Measurements from ENCODE around the gene CCDC107.

Gene CCDC107

GRCh38 chr9:35679091-35679490 lies 21.0 kb downstream of the CCDC107 start:
- H3K9ac ChIP-seq (ENCODE audit: low read length), result no peak overlapping the region
- no peaks in the 10 kb centered on the region for H3K9me3 ChIP-seq (ENCODE audit: insufficient read depth, low read length)
- H3K79me2 ChIP-seq (ENCODE audit: low read length), result no peaks in the 10 kb centered on the region
- H3K27me3 ChIP-seq (ENCODE audit: low read depth, low read length), result peaks cover 7% of the 10 kb centered on the region
- H3K4me2 ChIP-seq (ENCODE audit: low read length), result no peak overlapping the region
- TF ChIP-seq CTCF (IDR thresholded peaks at IDR 0.05; ENCODE audit: low read depth, low read length) (no peak), EZH2phosphoT487 (IDR thresholded peaks at IDR 0.05; ENCODE audit: low read depth) (no peak)
- no peak overlapping the region for H2AFZ ChIP-seq (ENCODE audit: low read depth, low read length)
- H3K4me3 ChIP-seq (ENCODE audit: low read length), result no peak overlapping the region
- no peaks in the 10 kb centered on the region for H3K36me3 ChIP-seq (replicated peaks; ENCODE audit: low read depth, low read length)
- peaks cover 12% of the 10 kb centered on the region for H3K4me1 ChIP-seq (ENCODE audit: low read length)
- no peak overlapping the region for H3K27ac ChIP-seq (ENCODE audit: low read length)
- H4K20me1 ChIP-seq (ENCODE audit: insufficient read depth, low read length), result no peaks in the 10 kb centered on the region

DNA sequence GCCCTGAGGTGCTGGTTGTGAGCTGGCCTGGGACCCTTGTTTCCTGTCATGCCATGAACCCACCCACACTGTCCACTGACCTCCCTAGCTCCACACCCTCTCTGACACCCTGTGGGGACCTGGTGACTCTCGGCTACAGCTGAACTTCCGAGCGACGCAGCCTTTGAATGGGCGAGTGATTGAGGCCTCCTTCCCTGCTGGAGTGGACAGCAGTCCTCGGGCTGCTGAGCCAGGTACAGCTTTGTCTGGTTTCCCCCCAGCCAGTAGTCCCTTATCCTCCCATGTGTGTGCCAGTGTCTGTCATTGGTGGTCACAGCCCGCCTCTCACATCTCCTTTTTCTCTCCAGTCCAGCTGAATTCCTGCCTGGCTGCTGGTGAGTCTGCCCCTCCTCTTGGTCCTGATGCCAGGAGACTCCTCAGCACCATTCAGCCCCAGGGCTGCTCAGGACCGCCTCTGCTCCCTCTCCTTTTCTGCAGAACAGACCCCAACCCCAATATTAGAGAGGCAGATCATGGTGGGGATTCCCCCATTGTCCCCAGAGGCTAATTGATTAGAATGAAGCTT lies 21.8 kb downstream of the CCDC107 start:
- TF ChIP-seq EZH2phosphoT487 (IDR thresholded peaks at IDR 0.05; ENCODE audit: low read depth), result no peak
- no peak for TF ChIP-seq CTCF (IDR thresholded peaks at IDR 0.05; ENCODE audit: low read depth, low read length)
- Histone ChIP-seq H3K4me2 (ENCODE audit: low read length) (no peak overlapping the region), H3K27me3 (ENCODE audit: low read depth, low read length) (no peaks in the 10 kb centered on the region), H3K4me1 (ENCODE audit: low read length) (peaks cover 12% of the 10 kb centered on the region), H3K9ac (ENCODE audit: low read length) (no peak overlapping the region), H3K36me3 (replicated peaks; ENCODE audit: low read depth, low read length) (no peaks in the 10 kb centered on the region), H3K9me3 (ENCODE audit: insufficient read depth, low read length) (no peaks in the 10 kb centered on the region), H3K4me3 (ENCODE audit: low read length) (no peak overlapping the region), H3K27ac (ENCODE audit: low read length) (no peak overlapping the region), H2AFZ (ENCODE audit: low read depth, low read length) (no peak overlapping the region), H4K20me1 (ENCODE audit: insufficient read depth, low read length) (no peaks in the 10 kb centered on the region), H3K79me2 (ENCODE audit: low read length) (no peaks in the 10 kb centered on the region)

GRCh38 chr9:35680331-35681105 lies 22.4 kb downstream of the CCDC107 start:
- H3K79me2 ChIP-seq (ENCODE audit: low read length), result no peaks in the 10 kb centered on the region
- no peak overlapping the region for H3K27ac ChIP-seq (ENCODE audit: low read length)
- no peak overlapping the region for H2AFZ ChIP-seq (ENCODE audit: low read depth, low read length)
- H3K4me1 ChIP-seq (ENCODE audit: low read length), result peaks cover 12% of the 10 kb centered on the region
- H3K4me3 ChIP-seq (ENCODE audit: low read length), result no peak overlapping the region
- no peak overlapping the region for H3K9ac ChIP-seq (ENCODE audit: low read length)
- TF ChIP-seq CTCF (IDR thresholded peaks at IDR 0.05; ENCODE audit: low read depth, low read length) (no peak), EZH2phosphoT487 (IDR thresholded peaks at IDR 0.05; ENCODE audit: low read depth) (no peak)
- H3K27me3 ChIP-seq (ENCODE audit: low read depth, low read length), result no peaks in the 10 kb centered on the region
- H3K36me3 ChIP-seq (replicated peaks; ENCODE audit: low read depth, low read length), result no peaks in the 10 kb centered on the region
- H4K20me1 ChIP-seq (ENCODE audit: insufficient read depth, low read length), result no peaks in the 10 kb centered on the region
- no peaks in the 10 kb centered on the region for H3K9me3 ChIP-seq (ENCODE audit: insufficient read depth, low read length)
- no peak overlapping the region for H3K4me2 ChIP-seq (ENCODE audit: low read length)

DNA sequence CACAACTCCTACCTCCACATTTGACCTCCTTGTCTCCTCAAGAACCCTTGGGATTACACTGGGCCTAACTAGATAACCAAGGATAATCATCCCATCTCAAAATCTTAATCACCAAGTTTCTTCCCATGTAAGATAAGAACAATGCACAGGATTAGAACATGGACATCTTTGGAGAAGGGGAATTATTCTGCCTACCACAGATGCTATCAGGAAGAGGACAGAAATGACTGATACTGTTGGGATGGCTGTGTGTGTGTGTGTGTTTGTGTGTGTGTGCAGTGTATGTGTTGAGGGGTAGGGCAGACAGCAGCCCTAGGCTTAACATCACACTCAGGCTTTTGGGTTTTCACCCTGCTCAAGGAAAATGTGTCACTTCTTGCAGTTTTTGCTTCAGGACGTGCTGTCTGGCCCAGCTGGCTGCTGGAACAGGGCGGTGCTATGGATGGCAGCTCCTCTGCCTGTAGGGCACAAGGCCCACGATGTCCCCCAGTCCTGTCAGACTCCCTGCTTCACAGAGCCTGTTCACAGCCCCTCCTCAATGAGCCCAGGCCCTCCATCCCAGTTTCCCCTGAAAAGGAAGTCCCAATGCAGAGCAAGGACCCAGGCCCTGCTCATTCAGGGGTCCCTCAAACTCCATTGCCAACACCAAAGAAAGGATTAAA lies 23.4 kb downstream of the CCDC107 start:
- Histone ChIP-seq H3K36me3 (replicated peaks; ENCODE audit: low read depth, low read length) (no peaks in the 10 kb centered on the region), H3K27me3 (ENCODE audit: low read depth, low read length) (no peaks in the 10 kb centered on the region), H2AFZ (ENCODE audit: low read depth, low read length) (no peak overlapping the region), H3K4me3 (ENCODE audit: low read length) (no peak overlapping the region), H3K9ac (ENCODE audit: low read length) (no peak overlapping the region), H3K4me1 (ENCODE audit: low read length) (peaks cover 12% of the 10 kb centered on the region), H4K20me1 (ENCODE audit: insufficient read depth, low read length) (no peaks in the 10 kb centered on the region), H3K79me2 (ENCODE audit: low read length) (no peaks in the 10 kb centered on the region), H3K4me2 (ENCODE audit: low read length) (no peak overlapping the region), H3K9me3 (ENCODE audit: insufficient read depth, low read length) (no peaks in the 10 kb centered on the region), H3K27ac (ENCODE audit: low read length) (no peak overlapping the region)
- TF ChIP-seq CTCF (IDR thresholded peaks at IDR 0.05; ENCODE audit: low read depth, low read length) (no peak), EZH2phosphoT487 (IDR thresholded peaks at IDR 0.05; ENCODE audit: low read depth) (no peak)

All from OCI-LY3 (cell line).